WTC11 (cell line): ENCODE measurements around the gene CES5A.

Experiments
- CTCF ChIP-seq: fragments of 200-600 bp; IDR thresholded peaks from 2 replicates; pipeline ENCODE4 v1.8.0; 2022; ENCODE audit warnings: antibody characterized with exemption
- ZNF512 ChIP-seq: sonication (generic); formaldehyde crosslinking; IDR thresholded peaks from 2 replicates; pipeline ENCODE4 v1.8.1; 2022; ENCODE audit warnings: missing genetic modification reagents, borderline replicate concordance

DNA sequence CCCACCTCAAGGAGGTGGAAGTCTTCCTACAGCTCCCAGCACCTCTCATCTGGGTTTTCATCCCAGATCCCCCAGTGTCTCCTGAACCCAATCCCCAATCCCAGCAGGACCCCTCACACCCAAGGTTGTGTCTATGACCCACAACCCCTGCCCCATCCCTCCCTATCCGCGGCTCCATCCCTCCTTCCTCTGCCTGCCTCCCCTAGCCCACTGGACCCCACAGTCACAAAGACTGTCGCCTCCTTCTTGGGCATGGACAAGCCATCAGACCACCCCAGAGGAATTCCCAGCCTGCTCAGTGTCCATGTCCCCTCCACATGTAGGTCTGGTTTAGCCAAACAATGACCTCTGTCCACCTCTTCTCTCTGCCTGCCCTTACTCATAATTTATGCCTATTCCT lies 54.6 kb downstream of the CES5A start:
- TF ChIP-seq ZNF512 (no peak), CTCF (no peak)
